ENCODE results near the gene RALY. TPM values are rescaled to one million over a fixed set of nuclear protein-coding genes. Genes with fewer than 3 reads are reported as not detected.

Gene RALY
- total RNA-seq, 1 experiment from 2014 or later: 119 TPM

- H3K36me3 ChIP-seq (ENCODE audit: control insufficient read depth in 1 of 2, insufficient read depth in 2 of 2, low read length in 2 of 2): peaks cover 3 to 4% of the 10 kb centered on the region in 2 experiments; a peak in 2 of 4 replicates
- no peak overlapping the region for H3K9ac ChIP-seq (ENCODE audit: low read length)
- H3K4me3 ChIP-seq (replicated peaks in 1 of 2; ENCODE audit: low read depth in 1 of 2, low read length in 2 of 2): no peak overlapping the region
- 0 out of 4 replicates have a peak, but pooled peaks cover 0 to 2% of the 10 kb centered on the region in 2 experiments for H3K4me1 ChIP-seq (ENCODE audit: control insufficient read depth in 1 of 2, insufficient read depth in 2 of 2, low read length in 2 of 2)
- ATAC-seq: no peak
- TF ChIP-seq EZH2 (IDR thresholded peaks at IDR 0.05): no peak
- TF ChIP-seq FOSL1 (IDR thresholded peaks at IDR 0.05; ENCODE audit: low read depth): no peak
- TF ChIP-seq ZNF274 (IDR thresholded peaks at IDR 0.05; ENCODE audit: low read depth, low read length): no peak
- no peak for TF ChIP-seq CEBPB (IDR thresholded peaks at IDR 0.05; ENCODE audit: low read depth)
- no peak for TF ChIP-seq CBX3 (IDR thresholded peaks at IDR 0.05; ENCODE audit: low read depth)
- TF ChIP-seq POLR2AphosphoS5 (IDR thresholded peaks at IDR 0.05; ENCODE audit: low read depth, low read length): no peak
- no peak for TF ChIP-seq REST (IDR thresholded peaks at IDR 0.05; ENCODE audit: low read depth)
- no peak for TF ChIP-seq ZFX (IDR thresholded peaks at IDR 0.05)
- TF ChIP-seq SP1 (IDR thresholded peaks at IDR 0.05; ENCODE audit: low read depth): no peak
- no peak for TF ChIP-seq YY1 (IDR thresholded peaks at IDR 0.05; ENCODE audit: extremely low read depth, insufficient replicate concordance, low read depth, low read length)
- TF ChIP-seq ZBTB33 (IDR thresholded peaks at IDR 0.05; ENCODE audit: extremely low read depth, insufficient replicate concordance, low read length): no peak
- TF ChIP-seq SIN3A (IDR thresholded peaks at IDR 0.05; ENCODE audit: low read depth): no peak
- TF ChIP-seq TCF7L2 (IDR thresholded peaks at IDR 0.05; ENCODE audit: borderline replicate concordance, extremely low read depth, insufficient read depth, insufficient read length): no peak
- TF ChIP-seq ATF3 (IDR thresholded peaks at IDR 0.05): no peak
- TF ChIP-seq SRF (IDR thresholded peaks at IDR 0.05; ENCODE audit: low read depth): no peak
- intact Hi-C loops (cut with micrococcal nuclease): no loop called here
- no peak for DNase-seq (ENCODE audit: low read depth, low spot score)
- no peak overlapping the region for H2AFZ ChIP-seq (ENCODE audit: low read depth, low read length, poor library complexity, severe bottlenecking)
- no peaks in the 10 kb centered on the region for H3K9me3 ChIP-seq (ENCODE audit: control insufficient read depth in 1 of 2, insufficient read depth in 1 of 2, low read depth in 1 of 2, low read length in 2 of 2)
- H3K27me3 ChIP-seq (ENCODE audit: insufficient read depth, low read length): no peaks in the 10 kb centered on the region
- peaks cover 4% of the 10 kb centered on the region for H4K20me1 ChIP-seq (ENCODE audit: insufficient read depth)
- H3K27ac ChIP-seq (ENCODE audit: low read depth, low read length): no peak overlapping the region
- H3K4me2 ChIP-seq (ENCODE audit: low read length): no peak overlapping the region
- ChIA-PET CTCF (no interaction called here), RAD21 (ENCODE audit: low non-redundant PET in 1 of 2, low total read pairs in 2 of 2, uncharacterized antibody in 2 of 2, unreplicated experiment in 2 of 2) (no interaction called here), POLR2A (no interaction called here)
- H3K9me2 ChIP-seq (ENCODE audit: insufficient read depth): no peaks in the 10 kb centered on the region
- no TSS peak for BruUV-seq (replicated peaks)
- peaks cover 70% of the 10 kb centered on the region for H3K79me2 ChIP-seq (ENCODE audit: insufficient read depth, low read length)
Measured at GRCh38 chr20:34037121-34037520, 43.4 kb downstream of the RALY start.

Data from HCT116 (cell line).